Breast epithelium (tissue), 4 donors: ENCODE measurements around the gene DSG2. TPM values are rescaled to one million over a fixed set of nuclear protein-coding genes. Genes with fewer than 3 reads are reported as not detected.

Source experiments
- DNase-seq, 2 donors: peaks; one replicate each; pipeline ENCODE4 v3.0.0-alpha.2; 2019; ENCODE audit warnings: low spot score in 2 of 2
- H3K27ac ChIP-seq, 2 donors: fragments of 200-600 bp; sonication (generic) in 1 of 2; one replicate each; pipeline ENCODE4 v1.5.1; 2016 to 2019; ENCODE audit warnings: mild to moderate bottlenecking in 1 of 2
- H3K27me3 ChIP-seq, 2 donors: fragments of 200-600 bp; sonication (generic) in 1 of 2; one replicate each; pipeline versions ENCODE4 v1.5.1 to v1.6.0; 2017 to 2019; ENCODE audit warnings: control low read depth in 1 of 2, mild to moderate bottlenecking in 1 of 2
- H3K36me3 ChIP-seq: fragments of 200-600 bp; one replicate; pipeline ENCODE4 v1.5.1; 2019
- H3K4me1 ChIP-seq, 2 donors: fragments of 200-600 bp; sonication (generic); one replicate each; pipeline ENCODE4 v1.5.1; 2016 to 2019; ENCODE audit warnings: control low read depth in 1 of 2
- H3K4me3 ChIP-seq, 3 donors: fragments of 200-600 bp; sonication (generic); 1 replicate in 2 of 3; 2 replicates in 1 of 3; pipeline ENCODE4 v1.5.1; 2016 to 2019; ENCODE audit warnings: mild to moderate bottlenecking in 3 of 3, moderate library complexity in 2 of 3
- H3K9me3 ChIP-seq, 2 donors: fragments of 200-600 bp; sonication (generic) in 1 of 2; one replicate each; pipeline ENCODE4 v1.5.1; 2016 to 2019; ENCODE audit warnings: control low read depth in 1 of 2
- POLR2A ChIP-seq: fragments of 450-650 bp; IDR thresholded peaks from one replicate; pipeline ENCODE4 v1.6.1; 2016; ENCODE audit warnings: antibody characterized with exemption, mild to moderate bottlenecking, moderate library complexity
- POLR2AphosphoS5 ChIP-seq, 3 donors: sonication (generic); formaldehyde crosslinking; IDR thresholded peaks; one replicate each; pipeline ENCODE4 v1.6.1; 2017; ENCODE audit warnings: antibody characterized with exemption in 3 of 3
- intact Hi-C: fragments of 100-400 bp; cut with DNase I; formaldehyde crosslinking; loops from one replicate; pipeline ENCODE4 v1.15.1; 2023; ENCODE audit warnings: low total_unique reads
- total RNA-seq, 3 donors: library from RNA; depleted of rRNA; stranded (reverse); fragments of >200 nt; gene quantifications; one replicate each; pipeline ENCODE4 v1.1.0, GENCODE V29; 2016
- TF ChIP-seq, protein P1 (sequence below), 3 donors: fragments of 450-650 bp; IDR thresholded peaks; one replicate each; pipeline ENCODE4 v1.5.1; 2016 to 2017; ENCODE audit warnings: antibody characterized with exemption in 3 of 3, mild to moderate bottlenecking in 3 of 3, moderate library complexity in 3 of 3

Gene DSG2
- total RNA-seq, 3 donors from 2014 or later = 14.1 to 125 (median 61.3) TPM

DNA sequence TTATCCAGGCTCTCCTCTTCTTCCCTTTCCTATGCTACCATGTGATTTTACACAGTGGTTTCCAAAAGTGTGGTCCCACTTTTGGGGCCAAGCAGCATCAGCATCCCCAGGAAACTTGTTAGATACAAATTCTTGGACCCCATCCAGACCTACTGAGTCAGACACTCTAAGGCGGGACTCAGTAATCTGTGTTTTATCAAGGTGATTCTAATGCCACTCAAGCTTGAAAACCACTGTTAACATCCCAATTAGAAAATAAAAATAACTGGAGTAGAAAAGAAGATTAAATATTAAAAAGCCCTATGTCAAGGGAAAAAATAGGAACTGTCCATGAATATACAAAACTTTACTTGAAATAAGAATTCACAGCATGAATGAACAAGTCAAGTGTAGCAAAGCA lies 10.8 kb downstream of the DSG2 start:
- peaks cover 0 to 21% of the 10 kb centered on the region in 2 donors for H3K4me1 ChIP-seq
- H3K9me3 ChIP-seq = peaks cover 0 to 4% of the 10 kb centered on the region in 2 donors
- no peaks in the 10 kb centered on the region for H3K36me3 ChIP-seq
- intact Hi-C loops = no loop called here
- no peaks in the 10 kb centered on the region for H3K27me3 ChIP-seq
- TF ChIP-seq POLR2A = no peak
- no peak for TF ChIP-seq POLR2AphosphoS5 (IDR thresholded peaks at IDR 0.05)
- TF ChIP-seq, protein P1, sequence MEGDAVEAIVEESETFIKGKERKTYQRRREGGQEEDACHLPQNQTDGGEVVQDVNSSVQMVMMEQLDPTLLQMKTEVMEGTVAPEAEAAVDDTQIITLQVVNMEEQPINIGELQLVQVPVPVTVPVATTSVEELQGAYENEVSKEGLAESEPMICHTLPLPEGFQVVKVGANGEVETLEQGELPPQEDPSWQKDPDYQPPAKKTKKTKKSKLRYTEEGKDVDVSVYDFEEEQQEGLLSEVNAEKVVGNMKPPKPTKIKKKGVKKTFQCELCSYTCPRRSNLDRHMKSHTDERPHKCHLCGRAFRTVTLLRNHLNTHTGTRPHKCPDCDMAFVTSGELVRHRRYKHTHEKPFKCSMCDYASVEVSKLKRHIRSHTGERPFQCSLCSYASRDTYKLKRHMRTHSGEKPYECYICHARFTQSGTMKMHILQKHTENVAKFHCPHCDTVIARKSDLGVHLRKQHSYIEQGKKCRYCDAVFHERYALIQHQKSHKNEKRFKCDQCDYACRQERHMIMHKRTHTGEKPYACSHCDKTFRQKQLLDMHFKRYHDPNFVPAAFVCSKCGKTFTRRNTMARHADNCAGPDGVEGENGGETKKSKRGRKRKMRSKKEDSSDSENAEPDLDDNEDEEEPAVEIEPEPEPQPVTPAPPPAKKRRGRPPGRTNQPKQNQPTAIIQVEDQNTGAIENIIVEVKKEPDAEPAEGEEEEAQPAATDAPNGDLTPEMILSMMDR (IDR thresholded peaks at IDR 0.05) = no peak
- H3K4me3 ChIP-seq = no peak overlapping the region
- peak overlapping the region in 1 of 2 donors; percentile 84 for H3K27ac ChIP-seq
- no peak for DNase-seq

DNA sequence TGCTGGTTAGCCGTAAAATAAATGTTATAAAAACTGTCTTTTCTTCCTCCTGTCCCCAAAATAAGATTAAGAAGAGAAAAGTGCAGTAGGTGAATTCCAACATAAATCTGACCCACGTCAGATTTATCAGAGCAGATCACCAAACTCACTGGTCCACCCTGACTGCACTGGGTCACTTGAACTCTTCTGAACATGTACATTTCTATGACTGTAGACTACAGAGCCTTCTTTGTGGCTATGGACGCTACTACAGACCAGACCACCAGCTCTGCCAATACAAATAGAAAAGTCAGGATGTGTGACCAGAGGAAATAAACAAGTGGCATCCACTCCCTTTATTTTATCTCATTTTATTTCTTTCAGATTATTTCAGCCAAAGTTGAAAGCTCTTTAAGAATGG lies 11.6 kb downstream of the DSG2 start:
- no peak for DNase-seq
- Histone ChIP-seq H3K9me3 (peaks cover 0 to 4% of the 10 kb centered on the region in 2 donors), H3K27me3 (no peaks in the 10 kb centered on the region), H3K4me1 (peaks cover 0 to 21% of the 10 kb centered on the region in 2 donors), H3K36me3 (no peaks in the 10 kb centered on the region), H3K27ac (peak overlapping the region; percentile 54 to 84), H3K4me3 (no peak overlapping the region)
- no peak for TF ChIP-seq POLR2AphosphoS5 (IDR thresholded peaks at IDR 0.05)
- TF ChIP-seq, protein P1 (IDR thresholded peaks at IDR 0.05) = no peak
- TF ChIP-seq POLR2A = no peak
- intact Hi-C loops = no loop called here

GRCh38 chr18:31510319-31510718 lies 12.3 kb downstream of the DSG2 start:
- H3K4me3 ChIP-seq = no peak overlapping the region
- H3K4me1 ChIP-seq = peaks cover 0 to 21% of the 10 kb centered on the region in 2 donors
- H3K27me3 ChIP-seq = no peaks in the 10 kb centered on the region
- TF ChIP-seq POLR2A (no peak), POLR2AphosphoS5 (IDR thresholded peaks at IDR 0.05) (no peak)
- TF ChIP-seq, protein P1 (IDR thresholded peaks at IDR 0.05) = no peak
- no peaks in the 10 kb centered on the region for H3K36me3 ChIP-seq
- peaks cover 0 to 4% of the 10 kb centered on the region in 2 donors for H3K9me3 ChIP-seq
- DNase-seq = no peak
- peak overlapping the region; percentile 72 to 84 for H3K27ac ChIP-seq
- intact Hi-C loops = no loop called here

DNA sequence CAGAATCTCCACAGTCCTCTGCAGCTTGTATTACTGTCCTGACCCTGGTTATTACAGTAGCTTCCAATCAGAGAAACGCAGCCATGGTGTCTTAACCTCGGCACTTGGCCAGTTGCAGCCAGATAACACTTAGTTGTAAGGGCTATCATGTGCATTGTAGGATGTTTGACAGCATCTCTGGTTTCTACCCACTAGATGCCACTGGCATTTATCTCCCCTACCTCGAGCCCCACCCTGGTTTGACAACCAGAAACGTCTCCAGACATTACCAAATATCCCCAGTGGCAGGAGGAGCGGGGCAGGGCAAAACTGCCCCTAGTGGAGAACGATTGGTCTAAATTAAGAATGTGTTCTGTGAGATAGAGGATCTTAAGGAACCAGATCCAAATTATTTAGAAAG lies 13.1 kb downstream of the DSG2 start:
- no peaks in the 10 kb centered on the region for H3K36me3 ChIP-seq
- peak overlapping the region; percentile 72 to 84 for H3K27ac ChIP-seq
- H3K4me3 ChIP-seq = no peak overlapping the region
- intact Hi-C loops = no loop called here
- peaks cover 0 to 21% of the 10 kb centered on the region in 2 donors for H3K4me1 ChIP-seq
- no peaks in the 10 kb centered on the region for H3K27me3 ChIP-seq
- TF ChIP-seq, protein P1 (IDR thresholded peaks at IDR 0.05) = no peak
- TF ChIP-seq POLR2A = no peak
- no peak for TF ChIP-seq POLR2AphosphoS5 (IDR thresholded peaks at IDR 0.05)
- peaks cover 0 to 4% of the 10 kb centered on the region in 2 donors for H3K9me3 ChIP-seq
- no peak for DNase-seq

- DNase-seq = no peak
- intact Hi-C loops = no loop called here
- Histone ChIP-seq H3K27ac (peak overlapping the region; percentile 36 to 84), H3K4me3 (no peak overlapping the region), H3K9me3 (peaks cover 0 to 2% of the 10 kb centered on the region in 2 donors), H3K27me3 (no peaks in the 10 kb centered on the region), H3K36me3 (no peaks in the 10 kb centered on the region), H3K4me1 (peaks cover 0 to 21% of the 10 kb centered on the region in 2 donors)
- TF ChIP-seq POLR2A = no peak
- TF ChIP-seq, protein P1 (IDR thresholded peaks at IDR 0.05) = no peak
- no peak for TF ChIP-seq POLR2AphosphoS5 (IDR thresholded peaks at IDR 0.05)
These were observed 14.3 kb downstream of the DSG2 start for GRCh38 chr18:31512203-31512764.
